ENCODE data around the gene ACAD9. TPM values are rescaled to one million over a fixed set of nuclear protein-coding genes. Genes with fewer than 3 reads are reported as not detected.

Gene ACAD9
- 23.0 to 25.9 TPM (median 23.7 TPM) in 5 replicates for total RNA-seq (2022; extraction: Qiagen RNA extraction; ENCODE audit: low read depth)

GRCh38 chr3:128879125-128879969, at the start of gene ACAD9:
Gene ACAD9, plus strand, starts transcription at chr3:128879620. Its CDS starts 72 bp downstream, at chr3:128879692.

Other genes with a start within 250 kb of the ACAD9 start
- gene RPN1, start 228.8 kb upstream of the ACAD9 start, total RNA-seq (2022; extraction: Qiagen RNA extraction; ENCODE audit: low read depth) = 152 to 181 TPM (median 162 TPM) in 5 replicates
- 167 to 185 TPM (median 175 TPM) in 5 replicates for gene RAB7A, start 153.4 kb upstream of the ACAD9 start, total RNA-seq (2022; extraction: Qiagen RNA extraction; ENCODE audit: low read depth)
- not detected in 5 replicates for gene CFAP92, start 114.5 kb downstream of the ACAD9 start, total RNA-seq (2022; extraction: Qiagen RNA extraction; ENCODE audit: low read depth)
- gene EFCC1, start 121.7 kb downstream of the ACAD9 start, total RNA-seq (2022; extraction: Qiagen RNA extraction; ENCODE audit: low read depth) = 0.06 TPM in 1 of 5 replicates, not detected in the others
- not detected in 5 replicates for gene GP9, start 181.2 kb downstream of the ACAD9 start, total RNA-seq (2022; extraction: Qiagen RNA extraction; ENCODE audit: low read depth)
- 3.8 to 6.0 TPM (median 5.5 TPM) in 5 replicates for gene RAB43, start 242.2 kb downstream of the ACAD9 start, total RNA-seq (2022; extraction: Qiagen RNA extraction; ENCODE audit: low read depth)